Sigmoid colon (tissue), 4 donors: Measurements from ENCODE around the gene ACP2.

ENCODE experiments used
- CTCF ChIP-seq, 4 experiments: fragments of 450-650 bp in 3 of 4; fragments of 200-600 bp in 1 of 4; IDR thresholded peaks; one replicate each; pipeline ENCODE4 v1.5.1; 2016 to 2019; ENCODE audit warnings: antibody characterized with exemption in 4 of 4, mild to moderate bottlenecking in 3 of 4, moderate library complexity in 2 of 4
- POLR2A ChIP-seq, 2 donors: fragments of 450-650 bp; IDR thresholded peaks; one replicate each; pipeline ENCODE4 v1.6.1; 2016; ENCODE audit warnings: antibody characterized with exemption in 2 of 2, mild to moderate bottlenecking in 2 of 2, moderate library complexity in 2 of 2
- POLR2AphosphoS5 ChIP-seq, 4 donors: sonication (generic); formaldehyde crosslinking; IDR thresholded peaks; one replicate each; pipeline ENCODE4 v1.6.1; 2017; ENCODE audit warnings: antibody characterized with exemption in 4 of 4

- no peak for TF ChIP-seq CTCF (IDR thresholded peaks at IDR 0.05)
- no peak for TF ChIP-seq POLR2AphosphoS5 (IDR thresholded peaks at IDR 0.05)
- no peak for TF ChIP-seq POLR2A (IDR thresholded peaks at IDR 0.05)
These were observed 13.5 kb downstream of the ACP2 start for GRCh38 chr11:47235163-47235562.
